GM18498 (cell line): Measurements from ENCODE around the gene ALCAM.

Source experiments
- ATAC-seq: cut with Tn5 transposase; IDR thresholded peaks from one replicate; pipeline ENCODE4 v1.9.1; 2021; ENCODE audit warnings: mild to moderate bottlenecking, moderate library complexity; ENCODE audit not compliant: unreplicated experiment

Gene ALCAM

DNA sequence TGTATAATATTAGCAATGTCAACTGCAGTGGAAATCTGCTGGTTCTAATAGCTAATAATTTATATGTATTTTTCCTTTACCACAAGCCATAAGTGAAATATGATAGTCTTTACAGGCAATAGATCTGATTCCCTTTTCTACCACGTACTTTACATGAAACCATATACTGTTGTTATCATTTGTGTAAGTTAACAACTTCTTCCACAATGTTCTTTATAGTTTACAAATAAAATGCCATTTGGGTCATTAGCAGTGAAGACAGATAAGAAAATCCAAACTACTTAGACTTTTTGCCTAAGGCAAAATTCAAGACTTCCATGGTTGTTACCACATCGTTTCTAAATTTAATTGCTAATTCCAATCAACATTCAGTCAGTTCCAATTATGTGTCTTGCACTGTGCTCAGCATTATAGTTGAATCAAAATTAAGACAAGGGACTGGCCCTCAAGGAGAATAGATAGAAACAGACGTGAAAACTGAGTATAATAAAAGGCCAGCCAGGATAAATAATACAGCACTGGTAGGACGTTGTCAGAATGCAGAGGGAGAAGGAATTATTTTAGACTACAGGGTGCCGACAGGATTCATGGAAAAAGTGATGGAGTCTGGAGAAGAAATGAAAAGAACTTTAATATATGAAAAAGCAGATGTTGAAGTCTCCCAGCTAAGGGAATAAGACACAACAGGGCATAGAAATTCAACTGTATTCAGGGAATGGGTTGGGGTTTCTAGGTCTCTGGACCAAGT is 249.8 kb downstream of the ALCAM start:
- ATAC-seq, result no peak

DNA sequence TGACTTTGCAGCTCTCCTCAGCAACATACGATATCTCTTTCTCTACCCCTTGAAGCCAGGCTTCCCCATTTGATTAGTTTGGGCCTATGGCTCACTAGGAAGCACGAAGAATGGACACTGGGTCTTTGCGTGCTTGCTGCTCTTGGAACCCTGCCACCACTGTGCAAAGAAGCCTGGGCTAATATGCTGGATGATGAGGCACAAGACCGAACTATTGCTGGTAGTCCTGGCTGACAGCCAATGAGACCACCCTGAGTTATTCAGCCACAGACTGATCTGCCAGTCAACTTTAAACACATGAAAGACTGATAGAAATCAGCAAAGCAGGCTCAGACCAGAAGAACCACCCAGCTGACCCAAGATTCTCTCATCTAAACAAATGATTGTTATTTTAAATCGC is 251.8 kb downstream of the ALCAM start:
- ATAC-seq, result no peak

- no peak for ATAC-seq
Measured at GRCh38 chr3:105619651-105620050, 252.9 kb downstream of the ALCAM start.

DNA sequence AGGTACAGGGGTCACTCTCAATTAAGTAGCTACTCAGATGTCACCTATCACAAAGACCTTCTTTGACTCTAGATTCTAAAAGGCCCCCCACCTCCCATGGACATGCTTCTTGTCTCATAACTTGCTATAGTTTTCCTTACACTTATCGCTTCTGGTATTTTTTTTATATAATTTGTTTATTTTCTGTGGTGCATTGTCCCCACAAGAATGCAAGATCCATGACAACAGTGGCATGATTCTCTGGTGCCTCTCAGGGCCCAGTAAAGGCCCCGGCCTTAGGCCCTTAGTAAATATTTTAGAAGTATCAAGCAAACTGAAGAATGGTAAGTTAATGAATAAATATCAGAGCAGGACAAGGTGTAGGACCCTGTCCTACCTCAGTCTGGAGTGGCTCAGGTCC is 253.5 kb downstream of the ALCAM start:
- no peak for ATAC-seq

- no peak for ATAC-seq
Measured at GRCh38 chr3:105622169-105622568, 255.5 kb downstream of the ALCAM start.
